Measurements from ENCODE around the gene CERK. TPM values are rescaled to one million over a fixed set of nuclear protein-coding genes. Genes with fewer than 3 reads are reported as not detected.
A peak's percentile ranks its signal among the peaks of the same experiment; 100 is the strongest.
"Not testable (repeated sequence)": the region's sequence is repeated elsewhere in the genome, so short reads cannot be mapped to it uniquely, and the experiment has no call there.

Gene CERK
- total RNA-seq, 1 donor from 2014 or later: 26.1 TPM

- no peaks in the 10 kb centered on the region for H3K9me3 ChIP-seq
- peaks cover 23% of the 10 kb centered on the region for H3K4me1 ChIP-seq
- no peaks in the 10 kb centered on the region for H3K36me3 ChIP-seq
- DNase-seq (no peak), ATAC-seq (no peak)
- no peaks in the 10 kb centered on the region for H3K27me3 ChIP-seq (ENCODE audit: low read depth)
- TF ChIP-seq CTCF (IDR thresholded peaks at IDR 0.05): no peak
- H3K27ac ChIP-seq: no peak overlapping the region
- intact Hi-C loops (cut with DNase I): no loop called here
- H3K4me3 ChIP-seq: no peak overlapping the region
These were observed 86.7 kb downstream of the CERK start for GRCh38 chr22:46651316-46651715.

DNA sequence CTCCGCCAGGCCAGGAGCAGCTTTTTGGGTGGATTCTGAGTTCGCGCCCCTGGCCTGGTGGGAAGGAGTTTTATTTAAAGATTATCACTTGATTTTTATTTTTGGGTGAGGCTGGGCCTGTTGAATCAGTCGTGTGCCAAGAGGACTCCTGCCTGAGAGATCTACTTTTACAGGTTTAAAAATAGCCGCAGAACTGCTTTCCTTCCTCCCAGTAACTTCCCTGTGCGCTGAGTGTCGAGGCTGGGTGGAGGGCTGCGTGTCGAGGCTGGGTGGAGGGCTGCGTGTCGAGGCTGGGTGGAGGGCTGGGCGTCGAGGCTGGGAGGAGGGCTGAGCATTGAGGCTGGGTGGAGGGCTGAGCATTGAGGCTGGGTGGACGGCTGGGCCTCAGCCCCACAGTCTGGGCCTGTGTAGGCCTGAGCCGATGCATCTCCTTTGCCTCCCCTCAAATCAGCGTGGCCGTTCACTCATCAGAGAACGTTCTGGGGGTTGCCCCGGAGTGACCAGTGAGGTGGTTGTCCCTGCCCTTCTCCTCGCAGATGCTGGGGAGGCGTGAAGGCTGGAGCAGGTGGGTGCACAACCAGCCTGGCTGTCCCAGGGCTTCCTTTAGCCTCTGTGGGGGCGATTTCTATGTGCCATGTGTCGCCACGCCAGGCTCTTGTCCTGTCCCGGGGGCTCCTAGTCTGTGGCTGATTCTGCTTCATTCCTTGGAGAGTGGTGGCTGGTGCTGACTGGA lies 87.8 kb downstream of the CERK start:
- DNase-seq (no peak), ATAC-seq (no peak)
- Histone ChIP-seq H3K4me3 (no peak overlapping the region), H3K27ac (no peak overlapping the region), H3K9me3 (no peaks in the 10 kb centered on the region), H3K27me3 (ENCODE audit: low read depth) (no peaks in the 10 kb centered on the region), H3K4me1 (peaks cover 23% of the 10 kb centered on the region), H3K36me3 (no peaks in the 10 kb centered on the region)
- TF ChIP-seq CTCF (IDR thresholded peaks at IDR 0.05): no peak
- intact Hi-C loops (cut with DNase I): no loop called here

DNA sequence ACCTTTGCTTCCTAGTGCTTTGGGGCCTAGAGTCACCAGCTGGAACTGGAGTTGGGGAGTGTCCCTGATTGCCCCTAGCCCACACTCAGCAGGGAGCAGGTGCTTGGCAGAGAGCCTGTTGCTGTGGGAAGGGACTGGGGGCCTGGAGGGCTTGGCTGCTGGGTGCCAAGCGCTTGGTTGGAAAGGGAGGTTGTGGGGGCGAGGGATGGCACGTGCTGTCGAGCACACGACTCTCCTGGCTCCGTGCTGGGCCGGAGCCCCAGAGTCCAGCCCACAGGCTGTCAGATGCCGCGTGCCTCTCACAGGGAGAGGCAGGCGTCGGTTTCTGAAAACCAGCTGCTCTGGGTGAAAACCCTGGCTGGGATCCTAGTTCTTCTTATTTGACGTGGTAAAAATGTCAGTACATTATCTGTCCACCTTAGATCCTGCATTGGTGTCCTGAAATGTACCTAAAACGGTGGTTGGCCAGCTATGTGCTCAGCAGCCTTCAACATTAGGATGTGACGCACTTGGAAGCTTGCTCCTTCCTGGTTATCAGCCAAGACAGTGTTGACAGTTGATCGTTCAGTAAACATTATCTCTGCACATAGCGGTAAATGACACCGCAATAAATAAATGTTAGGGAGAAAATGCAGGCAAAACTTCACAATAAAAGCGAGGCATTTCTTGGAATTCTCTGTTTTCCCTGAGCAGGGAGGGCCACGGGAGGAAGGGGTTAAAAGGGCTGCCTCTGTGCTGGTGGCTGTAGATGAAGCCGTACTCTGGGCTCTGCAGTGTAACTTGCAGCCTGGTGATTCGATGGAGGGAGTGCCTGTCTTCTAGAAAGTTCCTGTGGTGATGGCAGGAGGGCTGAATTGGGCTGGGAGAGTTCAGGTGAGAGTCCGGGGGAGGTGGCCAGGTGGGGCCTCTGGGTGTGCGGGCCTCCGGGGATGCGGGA lies 88.6 kb downstream of the CERK start:
- TF ChIP-seq CTCF (IDR thresholded peaks at IDR 0.05): no peak

DNA sequence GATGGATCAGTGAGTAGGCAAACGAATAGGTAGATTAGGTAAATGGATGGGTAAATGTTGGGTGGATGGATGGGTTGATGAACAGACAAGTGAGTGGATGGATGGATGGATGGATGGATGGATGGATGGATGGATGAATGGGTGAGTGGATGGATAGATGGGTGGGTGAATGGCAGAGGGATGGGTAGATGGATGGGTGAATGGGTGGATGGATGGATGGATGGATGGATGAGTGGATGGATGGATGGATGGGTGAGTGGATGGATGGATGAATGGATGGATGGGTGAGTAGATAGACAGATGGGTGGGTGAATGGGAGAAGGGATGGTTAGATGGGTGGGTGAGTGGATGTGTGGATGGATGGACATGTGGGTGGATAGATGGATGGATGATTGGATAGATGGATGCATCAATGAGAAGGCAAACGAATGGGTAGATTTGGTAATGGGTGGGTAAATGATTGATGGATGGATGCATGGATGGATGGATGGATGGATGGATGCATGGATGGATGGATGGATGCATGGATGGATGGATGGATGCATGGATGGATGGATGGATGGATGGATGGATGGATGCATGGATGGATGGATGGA lies 89.7 kb downstream of the CERK start:
- H3K27ac ChIP-seq; H3K27me3 ChIP-seq (ENCODE audit: low read depth); H3K9me3 ChIP-seq; H3K4me3 ChIP-seq; DNase-seq; H3K36me3 ChIP-seq; intact Hi-C loops (cut with DNase I); ATAC-seq: not testable (repeated sequence)
- H3K4me1 ChIP-seq: peaks cover 18% of the 10 kb centered on the region

More for the DNA sequence above, 88.6 kb downstream of the CERK start:
- H3K9me3 ChIP-seq: no peaks in the 10 kb centered on the region
- no peak overlapping the region for H3K4me3 ChIP-seq
- intact Hi-C loops (cut with DNase I): no loop called here
- ATAC-seq (peak; percentile 26 to 43), DNase-seq (no peak)
- no peak overlapping the region for H3K27ac ChIP-seq
- H3K4me1 ChIP-seq: peaks cover 23% of the 10 kb centered on the region
- no peaks in the 10 kb centered on the region for H3K27me3 ChIP-seq (ENCODE audit: low read depth)
- no peaks in the 10 kb centered on the region for H3K36me3 ChIP-seq

- intact Hi-C loops (cut with DNase I): no loop called here
- H3K27me3 ChIP-seq (ENCODE audit: low read depth): no peaks in the 10 kb centered on the region
- H3K36me3 ChIP-seq: no peaks in the 10 kb centered on the region
- no peaks in the 10 kb centered on the region for H3K9me3 ChIP-seq
- H3K4me3 ChIP-seq: no peak overlapping the region
- H3K27ac ChIP-seq: no peak overlapping the region
- TF ChIP-seq CTCF (IDR thresholded peaks at IDR 0.05): no peak
- DNase-seq: no peak
- H3K4me1 ChIP-seq: peaks cover 12% of the 10 kb centered on the region
- ATAC-seq: no peak
These were observed 91.4 kb downstream of the CERK start for GRCh38 chr22:46646531-46647215.

DNA sequence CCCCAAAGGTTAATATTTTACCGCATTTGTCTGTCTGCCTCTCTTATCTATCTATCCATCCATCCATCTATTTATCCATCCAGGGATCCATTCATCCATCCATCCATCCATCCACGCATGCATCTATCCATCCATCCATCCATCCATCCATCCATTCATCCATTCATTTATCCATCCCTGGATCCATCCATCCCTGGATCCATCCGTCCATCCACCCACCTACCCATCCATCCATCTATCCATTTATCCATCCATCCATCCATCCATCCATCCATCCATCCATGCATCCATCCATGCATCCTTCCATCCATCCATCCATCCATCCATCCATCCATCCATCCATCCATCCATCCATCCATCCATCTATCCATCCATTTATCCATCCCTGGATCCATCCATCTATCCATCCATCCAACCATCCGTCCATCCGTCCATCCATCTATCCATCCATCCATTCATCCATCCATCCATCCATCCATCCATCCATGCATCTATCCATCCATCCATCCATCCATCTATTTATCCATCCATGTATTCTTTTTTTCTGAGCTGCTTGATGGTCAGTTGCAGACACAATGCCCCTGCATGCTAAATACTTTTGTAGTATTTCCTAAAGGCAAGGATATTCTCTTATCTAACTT lies 95.1 kb downstream of the CERK start:
- DNase-seq; H3K9me3 ChIP-seq; H3K4me1 ChIP-seq; intact Hi-C loops (cut with DNase I); H3K27ac ChIP-seq; H3K27me3 ChIP-seq (ENCODE audit: low read depth); H3K4me3 ChIP-seq; H3K36me3 ChIP-seq; ATAC-seq: not testable (repeated sequence)
